WTC11 (cell line): Measurements from ENCODE around the gene KCNK15. TPM values are rescaled to one million over a fixed set of nuclear protein-coding genes. Genes with fewer than 3 reads are reported as not detected.

ENCODE experiments used
- ATAC-seq: fragments of 200-7000 bp; cut with Tn5 transposase; 2 replicates; pipeline ENCODE4 v1.10.0; 2021; ENCODE audit warnings: mild to moderate bottlenecking, moderate library complexity
- CTCF ChIA-PET: fragments of 300-600 bp; sonication (Branson Sonifier 250); formaldehyde crosslinking; loops from one replicate; lab custom pipeline; 2021; ENCODE audit warnings: antibody characterized with exemption; lab: Charles Lee
- POLR2A ChIA-PET: fragments of 350-600 bp; sonication (Branson Sonifier 250); formaldehyde crosslinking; loops from one replicate; lab custom pipeline; 2021; ENCODE audit warnings: antibody characterized with exemption; lab: Charles Lee
- DNase-seq: peaks from one replicate; pipeline ENCODE4 v3.0.0; 2021; ENCODE audit warnings: low spot score
- H3K27ac Mint-ChIP-seq: 2 replicates; pipeline ENCODE4 v1.8.0; 2021; ENCODE audit warnings: mixed read lengths
- H3K27me3 Mint-ChIP-seq: 2 replicates; pipeline ENCODE4 v1.8.0; 2021; ENCODE audit warnings: low read depth, mild to moderate bottlenecking, moderate library complexity, mixed read lengths
- H3K36me3 Mint-ChIP-seq: 2 replicates; pipeline ENCODE4 v1.8.0; 2021; ENCODE audit warnings: mixed read lengths
- H3K4me1 Mint-ChIP-seq: 2 replicates; pipeline ENCODE4 v1.8.0; 2022; ENCODE audit warnings: mixed read lengths
- H3K4me3 Mint-ChIP-seq: 2 replicates; pipeline ENCODE4 v1.8.0; 2021; ENCODE audit warnings: mild to moderate bottlenecking, moderate library complexity, mixed read lengths
- H3K9me3 Mint-ChIP-seq: 2 replicates; pipeline ENCODE4 v1.8.0; 2021; ENCODE audit warnings: mixed read lengths
- CBFB ChIP-seq: sonication (generic); formaldehyde crosslinking; IDR thresholded peaks from 2 replicates; pipeline ENCODE4 v1.8.1; 2022; ENCODE audit warnings: mild to moderate bottlenecking, low read depth, missing genetic modification reagents
- CREM ChIP-seq: sonication (generic); formaldehyde crosslinking; IDR thresholded peaks from 2 replicates; pipeline ENCODE4 v1.8.1; 2022; ENCODE audit warnings: mild to moderate bottlenecking, missing genetic modification reagents, moderate library complexity
- CTCF ChIP-seq: fragments of 200-600 bp; IDR thresholded peaks from 2 replicates; pipeline ENCODE4 v1.8.0; 2022; ENCODE audit warnings: antibody characterized with exemption
- ELF4 ChIP-seq: sonication (generic); formaldehyde crosslinking; IDR thresholded peaks from 2 replicates; pipeline ENCODE4 v1.8.1; 2022; ENCODE audit warnings: low read depth, mild to moderate bottlenecking, moderate library complexity, missing genetic modification reagents
- ESRRA ChIP-seq: sonication (generic); formaldehyde crosslinking; IDR thresholded peaks from 2 replicates; pipeline ENCODE4 v1.8.1; 2022; ENCODE audit warnings: mild to moderate bottlenecking, missing genetic modification reagents, borderline replicate concordance
- FOXJ3 ChIP-seq: sonication (generic); formaldehyde crosslinking; IDR thresholded peaks from 2 replicates; pipeline ENCODE4 v1.9.0; 2021; ENCODE audit warnings: missing genetic modification reagents, mild to moderate bottlenecking, borderline replicate concordance
- FOXP1 ChIP-seq: sonication (generic); formaldehyde crosslinking; IDR thresholded peaks from 2 replicates; pipeline ENCODE4 v1.8.0; 2022; ENCODE audit warnings: missing genetic modification reagents, mild to moderate bottlenecking, moderate library complexity, borderline replicate concordance
- GABPB1 ChIP-seq: sonication (generic); formaldehyde crosslinking; IDR thresholded peaks from 2 replicates; pipeline ENCODE4 v1.8.1; 2023; ENCODE audit warnings: mild to moderate bottlenecking, missing genetic modification reagents
- GTF2I ChIP-seq: fragments of 250-450 bp; sonication (Bioruptor Pico); conservative IDR thresholded peaks from 2 replicates; pipeline ENCODE4 v1.4.0; 2021; ENCODE audit warnings: mild to moderate bottlenecking
- HMGXB4 ChIP-seq: sonication (generic); formaldehyde crosslinking; IDR thresholded peaks from 2 replicates; pipeline ENCODE4 v1.8.1; 2023; ENCODE audit warnings: mild to moderate bottlenecking, moderate library complexity, missing genetic modification reagents
- JAZF1 ChIP-seq: fragments of 250-450 bp; sonication (Bioruptor Pico); IDR thresholded peaks from 2 replicates; pipeline ENCODE4 v1.9.0; 2021; ENCODE audit warnings: moderate library complexity, mild to moderate bottlenecking, inconsistent platforms
- KAT7 ChIP-seq: sonication (generic); formaldehyde crosslinking; IDR thresholded peaks from 2 replicates; pipeline ENCODE4 v1.8.1; 2023; ENCODE audit warnings: missing genetic modification reagents, mild to moderate bottlenecking, borderline replicate concordance
- MYBL2 ChIP-seq: sonication (generic); formaldehyde crosslinking; IDR thresholded peaks from 2 replicates; pipeline ENCODE4 v1.8.1; 2023; ENCODE audit warnings: mild to moderate bottlenecking, moderate library complexity, missing genetic modification reagents
- NFATC4 ChIP-seq: fragments of 250-450 bp; sonication (Bioruptor Pico); IDR thresholded peaks from 2 replicates; pipeline ENCODE4 v1.9.0; 2021; ENCODE audit warnings: mild to moderate bottlenecking
- NFE2L1 ChIP-seq: sonication (generic); formaldehyde crosslinking; IDR thresholded peaks from 2 replicates; pipeline ENCODE4 v1.8.1; 2023; ENCODE audit warnings: missing genetic modification reagents
- NFYB ChIP-seq: sonication (generic); formaldehyde crosslinking; conservative IDR thresholded peaks from 2 replicates; pipeline ENCODE4 v1.8.0; 2022; ENCODE audit warnings: low read depth, missing genetic modification reagents
- NR1H2 ChIP-seq: sonication (generic); formaldehyde crosslinking; IDR thresholded peaks from 2 replicates; pipeline ENCODE4 v1.9.0; 2021; ENCODE audit warnings: mild to moderate bottlenecking, moderate library complexity, missing genetic modification reagents
- NR3C1 ChIP-seq: sonication (generic); formaldehyde crosslinking; conservative IDR thresholded peaks from 2 replicates; pipeline ENCODE4 v1.8.1; 2023; ENCODE audit warnings: low read depth, mild to moderate bottlenecking, missing genetic modification reagents
- PRDM15 ChIP-seq: sonication (generic); formaldehyde crosslinking; IDR thresholded peaks from 2 replicates; pipeline ENCODE4 v1.8.0; 2022; ENCODE audit warnings: missing genetic modification reagents
- PRRX2 ChIP-seq: fragments of 250-450 bp; sonication (Bioruptor Pico); IDR thresholded peaks from 2 replicates; pipeline ENCODE4 v1.8.0; 2021; ENCODE audit warnings: mild to moderate bottlenecking
- SMAD4 ChIP-seq: sonication (generic); formaldehyde crosslinking; IDR thresholded peaks from 2 replicates; pipeline ENCODE4 v1.8.0; 2022; ENCODE audit warnings: mild to moderate bottlenecking, missing genetic modification reagents
- TCF7 ChIP-seq: sonication (generic); formaldehyde crosslinking; IDR thresholded peaks from 2 replicates; pipeline ENCODE4 v1.8.0; 2022; ENCODE audit warnings: mild to moderate bottlenecking, low read depth, missing genetic modification reagents, moderate library complexity
- TP53 ChIP-seq: sonication (generic); formaldehyde crosslinking; IDR thresholded peaks from 2 replicates; pipeline ENCODE4 v1.8.1; 2023; ENCODE audit warnings: mild to moderate bottlenecking, missing genetic modification reagents
- ZNF263 ChIP-seq: sonication (generic); formaldehyde crosslinking; IDR thresholded peaks from 2 replicates; pipeline ENCODE4 v1.8.1; 2022; ENCODE audit warnings: low read depth, mild to moderate bottlenecking, moderate library complexity, missing genetic modification reagents
- ZNF423 ChIP-seq: fragments of 250-450 bp; sonication (Bioruptor Pico); IDR thresholded peaks from 2 replicates; pipeline ENCODE4 v2.1.2; 2022; ENCODE audit warnings: mild to moderate bottlenecking, moderate library complexity
- ZNF671 ChIP-seq: fragments of 250-450 bp; sonication (Bioruptor Pico); IDR thresholded peaks from 2 replicates; pipeline ENCODE4 v1.8.0; 2021; ENCODE audit warnings: mild to moderate bottlenecking
- total RNA-seq: library from RNA; stranded (reverse); gene quantifications from 3 replicates; pipeline ENCODE4 v1.2.3, GENCODE V29; 2021
- TF ChIP-seq, protein P1 (sequence below): fragments of 250-450 bp; sonication (Bioruptor Pico); IDR thresholded peaks from 2 replicates; pipeline ENCODE4 v1.9.0; 2021; ENCODE audit warnings: moderate library complexity, mild to moderate bottlenecking, inconsistent platforms, borderline replicate concordance

KCNK15 gene
- total RNA-seq, 1 experiment from 2014 or later = 0.24 TPM

GRCh38 chr20:44746367-44747165 lies 901 bp downstream of the KCNK15 start:
- POLR2A ChIA-PET = interaction anchor here (0.5 kb wide), 1 partner anchor 18 kb away, joined by 3 read pairs; no protein-coding TSS in a partner anchor
- Mint-ChIP-seq H3K36me3 (no peaks in the 10 kb centered on the region), H3K4me1 (peaks cover 15% of the 10 kb centered on the region), H3K4me3 (peak overlapping the region; percentile 75), H3K9me3 (no peaks in the 10 kb centered on the region), H3K27me3 (peaks cover 54% of the 10 kb centered on the region), H3K27ac (no peak overlapping the region)
- DNase-seq (no peak), ATAC-seq (no peak)
- no peak for TF ChIP-seq NFATC4 (CRISPR knock-in tag)
- peak; percentile 93 for TF ChIP-seq GTF2I (CRISPR knock-in tag)
- TF ChIP-seq ZNF423 = peak; percentile 82
- TF ChIP-seq KAT7 (CRISPR knock-in tag) = no peak
- CTCF ChIA-PET = interaction anchor here (0.7 to 3.9 kb wide), 24 partner anchors 7 to 163 kb away, joined by 3 to 56 read pairs (median 8); partner anchors contain the start of genes PABPC1L and YWHAB

GRCh38 chr20:44747166-44748004 lies 1.7 kb downstream of the KCNK15 start:
- ATAC-seq (peak; percentile 73), DNase-seq (peak; percentile 95)
- Mint-ChIP-seq H3K4me1 (peaks cover 15% of the 10 kb centered on the region), H3K9me3 (no peaks in the 10 kb centered on the region), H3K27me3 (peaks cover 47% of the 10 kb centered on the region), H3K4me3 (peak overlapping the region; percentile 75), H3K27ac (no peak overlapping the region), H3K36me3 (no peaks in the 10 kb centered on the region)
- CTCF ChIA-PET = interaction anchor here (0.5 to 3.9 kb wide), 51 partner anchors 8 to 1738 kb away, joined by 3 to 56 read pairs (median 5); partner anchors contain the start of genes PABPC1L, TOMM34 and YWHAB
- POLR2A ChIA-PET = interaction anchor here (0.5 kb wide), 1 partner anchor 62 kb away, joined by 3 read pairs; no protein-coding TSS in a partner anchor
- TF ChIP-seq TCF7 (CRISPR knock-in tag) (no peak), PRDM15 (CRISPR knock-in tag) (no peak), ZNF263 (CRISPR knock-in tag) (no peak), FOXP1 (CRISPR knock-in tag) (no peak), NFE2L1 (CRISPR knock-in tag) (no peak), NR1H2 (CRISPR knock-in tag) (no peak), ELF4 (no peak), NR3C1 (CRISPR knock-in tag) (no peak), CBFB (no peak), TP53 (no peak), GABPB1 (CRISPR knock-in tag) (peak; percentile 92), PRRX2 (CRISPR knock-in tag) (no peak), CTCF (peak; percentile 76), NFYB (CRISPR knock-in tag) (no peak), FOXJ3 (no peak), ESRRA (CRISPR knock-in tag) (no peak), ZNF671 (CRISPR knock-in tag) (no peak), MYBL2 (no peak), JAZF1 (CRISPR knock-in tag) (no peak), SMAD4 (CRISPR knock-in tag) (no peak), HMGXB4 (CRISPR knock-in tag) (0 out of 2 replicates have a peak, but pooled peaks have one; percentile 36), CREM (no peak)
- TF ChIP-seq, protein P1, sequence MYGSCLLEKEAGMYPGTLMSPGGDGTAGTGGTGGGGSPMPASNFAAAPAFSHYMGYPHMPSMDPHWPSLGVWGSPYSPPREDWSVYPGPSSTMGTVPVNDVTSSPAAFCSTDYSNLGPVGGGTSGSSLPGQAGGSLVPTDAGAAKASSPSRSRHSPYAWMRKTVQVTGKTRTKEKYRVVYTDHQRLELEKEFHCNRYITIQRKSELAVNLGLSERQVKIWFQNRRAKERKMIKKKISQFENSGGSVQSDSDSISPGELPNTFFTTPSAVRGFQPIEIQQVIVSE (CRISPR knock-in tag) = no peak
